HepG2 (cell line): Measurements from ENCODE around the gene LAMC1.

Source experiments
- RAD21 ChIP-seq: fragments of 450-650 bp; formaldehyde crosslinking; IDR thresholded peaks from 2 replicates; pipeline ENCODE4 v1.5.0; 2020; ENCODE audit warnings: mild to moderate bottlenecking
- TAF15 ChIP-seq: fragments of 200-400 bp; formaldehyde crosslinking; IDR thresholded peaks from one replicate; pipeline ENCODE4 v1.6.1; 2018; ENCODE audit warnings: mild to moderate bottlenecking, low read depth, low read length; ENCODE audit not compliant: poor library complexity, severe bottlenecking
- TCF7 ChIP-seq: sonication (generic); IDR thresholded peaks from 2 replicates; pipeline ENCODE4 v1.6.1; 2016; ENCODE audit warnings: antibody characterized with exemption, low read depth
- ZFX ChIP-seq: sonication (generic); formaldehyde crosslinking; IDR thresholded peaks from 2 replicates; pipeline ENCODE4 v1.4.0; 2020; ENCODE audit warnings: mild to moderate bottlenecking, low read depth, missing genetic modification reagents, moderate library complexity
- ZNF639 ChIP-seq: conservative IDR thresholded peaks from 2 replicates; pipeline ENCODE4 v1.6.1; 2018; ENCODE audit warnings: missing genetic modification reagents

GRCh38 chr1:183004141-183004540 lies 19.1 kb upstream of the LAMC1 start:
- no peak for TF ChIP-seq RAD21 (CRISPR knock-in tag)
- TF ChIP-seq TAF15 = no peak
- TF ChIP-seq ZFX = no peak
- no peak for TF ChIP-seq ZNF639 (CRISPR knock-in tag)
- no peak for TF ChIP-seq TCF7
